Neuronal stem cell (in vitro differentiated cells): ENCODE measurements around the gene MTHFS.

Experiments used
- DNase-seq: peaks from one replicate; pipeline ENCODE4 v3.0.0-alpha.2; 2013; ENCODE audit warnings: low spot score
- H2AFZ ChIP-seq: one replicate; pipeline ENCODE4 v1.6.1; 2013; ENCODE audit warnings: mild to moderate bottlenecking, low read length, inconsistent platforms
- H2AK5ac ChIP-seq: 2 replicates; pipeline ENCODE4 v1.6.1; 2013; ENCODE audit warnings: low read depth, mild to moderate bottlenecking, inconsistent platforms, low read length, moderate library complexity, mixed read lengths
- H2BK120ac ChIP-seq: 2 replicates; pipeline ENCODE4 v1.6.1; 2013; ENCODE audit warnings: low read depth, mild to moderate bottlenecking, inconsistent platforms, low read length, moderate library complexity, mixed read lengths
- H2BK12ac ChIP-seq: one replicate; pipeline ENCODE4 v1.6.1; 2013; ENCODE audit warnings: low read length, inconsistent platforms
- H2BK15ac ChIP-seq: 2 replicates; pipeline ENCODE4 v1.6.1; 2013; ENCODE audit warnings: mild to moderate bottlenecking, low read length, inconsistent platforms, mixed read lengths
- H2BK5ac ChIP-seq: one replicate; pipeline ENCODE4 v1.6.1; 2013; ENCODE audit warnings: inconsistent platforms, mild to moderate bottlenecking, low read length, moderate library complexity
- H3K14ac ChIP-seq: one replicate; pipeline ENCODE4 v1.6.1; 2013; ENCODE audit warnings: low read length, inconsistent platforms
- H3K18ac ChIP-seq: 2 replicates; pipeline ENCODE4 v1.6.1; 2013; ENCODE audit warnings: low read length, inconsistent platforms
- H3K23ac ChIP-seq: 2 replicates; pipeline ENCODE4 v1.6.1; 2013; ENCODE audit warnings: low read depth, mild to moderate bottlenecking, mixed read lengths, low read length, inconsistent platforms; ENCODE audit not compliant: poor library complexity
- H3K27ac ChIP-seq: replicated peaks from 3 replicates; pipeline ENCODE4 v1.5.1; 2013; ENCODE audit warnings: low read length, inconsistent platforms
- H3K27me3 ChIP-seq, 3 experiments: 2 replicates each; pipeline ENCODE4 v1.6.1; 2013; ENCODE audit warnings: low read length in 3 of 3, mild to moderate bottlenecking in 2 of 3, inconsistent platforms in 1 of 3, low read depth in 1 of 3, mixed read lengths in 1 of 3, moderate library complexity in 1 of 3; ENCODE audit not compliant: control insufficient read depth in 3 of 3, insufficient read depth in 3 of 3
- H3K36me3 ChIP-seq, 2 donors: replicated peaks in 1 of 2; 2 replicates each; pipeline ENCODE4 v1.6.1; 2013; ENCODE audit warnings: low read length in 2 of 2; ENCODE audit not compliant: control insufficient read depth in 2 of 2, insufficient read depth in 2 of 2
- H3K4ac ChIP-seq: 2 replicates; pipeline ENCODE4 v1.6.1; 2013; ENCODE audit warnings: inconsistent platforms, mild to moderate bottlenecking, low read length, moderate library complexity
- H3K4me1 ChIP-seq, 2 donors: 1 replicate in 1 of 2; 2 replicates in 1 of 2; pipeline ENCODE4 v1.6.1; 2013; ENCODE audit warnings: low read length in 2 of 2, low read depth in 1 of 2; ENCODE audit not compliant: control insufficient read depth in 2 of 2, insufficient read depth in 1 of 2
- H3K4me2 ChIP-seq: one replicate; pipeline ENCODE4 v1.6.1; 2013; ENCODE audit warnings: mild to moderate bottlenecking, low read length, inconsistent platforms; ENCODE audit not compliant: insufficient read depth, poor library complexity, severe bottlenecking
- H3K4me3 ChIP-seq, 2 donors: 2 replicates each; pipeline ENCODE4 v1.5.1; 2013; ENCODE audit warnings: low read length in 2 of 2, mild to moderate bottlenecking in 2 of 2, inconsistent platforms in 1 of 2, moderate library complexity in 1 of 2
- H3K79me1 ChIP-seq: one replicate; pipeline ENCODE4 v1.6.1; 2013; ENCODE audit warnings: low read depth, mild to moderate bottlenecking, inconsistent platforms, low read length, moderate library complexity
- H3K9ac ChIP-seq: one replicate; pipeline ENCODE4 v1.6.1; 2013; ENCODE audit warnings: mild to moderate bottlenecking, low read depth, low read length, inconsistent platforms; ENCODE audit not compliant: poor library complexity
- H3K9me3 ChIP-seq, 2 donors: replicated peaks in 1 of 2; 2 replicates each; pipeline versions ENCODE3 to v1.6.1; 2013; ENCODE audit warnings: low read length in 2 of 2, mild to moderate bottlenecking in 2 of 2, inconsistent platforms in 1 of 2, low read depth in 1 of 2, mixed read lengths in 1 of 2, moderate library complexity in 1 of 2; ENCODE audit not compliant: control insufficient read depth in 2 of 2, insufficient read depth in 1 of 2
- H4K8ac ChIP-seq: one replicate; pipeline ENCODE4 v1.6.1; 2013; ENCODE audit warnings: low read depth, mild to moderate bottlenecking, inconsistent platforms, low read length, moderate library complexity
- H4K91ac ChIP-seq: one replicate; pipeline ENCODE4 v1.6.1; 2013; ENCODE audit warnings: low read length, low read depth, mild to moderate bottlenecking, inconsistent platforms; ENCODE audit not compliant: poor library complexity
- WGBS, 2 donors: extraction: QIAGEN DNeasy Blood & Tissue Kit; methylation state at CpG; one replicate each; pipeline ENCODE4 v1.1.7; 2013; ENCODE audit warnings: missing lambda C conversion rate in 2 of 2, mixed read lengths in 1 of 2; ENCODE audit not compliant: insufficient read length in 2 of 2, insufficient replicate concordance in 1 of 2; ENCODE audit errors: extremely low coverage in 2 of 2; 5-methylcytosine and 5-hydroxymethylcytosine counted together

MTHFS gene

GRCh38 chr15:79897380-79897678 lies 515 bp upstream of the MTHFS start:
- Histone ChIP-seq H3K79me1 (no peaks in the 10 kb centered on the region), H3K4ac (no peak overlapping the region), H3K4me1 (peaks cover 0 to 4% of the 10 kb centered on the region in 2 donors), H3K4me2 (peak overlapping the region; percentile 78), H2BK15ac (no peak overlapping the region), H3K18ac (no peak overlapping the region), H3K9me3 (no peaks in the 10 kb centered on the region), H2AFZ (no peak overlapping the region), H3K27ac (no peak overlapping the region), H3K4me3 (peak overlapping the region; percentile 44 to 94), H3K36me3 (peaks cover 0 to 10% of the 10 kb centered on the region in 2 donors), H3K27me3 (no peaks in the 10 kb centered on the region), H2AK5ac (no peak overlapping the region), H3K9ac (peak overlapping the region; percentile 99), H3K23ac (no peak overlapping the region), H2BK5ac (peak overlapping the region; percentile 98), H4K91ac (no peak overlapping the region), H3K14ac (no peak overlapping the region), H4K8ac (peak overlapping the region; percentile 33), H2BK120ac (no peak overlapping the region), H2BK12ac (no peak overlapping the region)
- no CpG with 5 or more reads among the region's 8 CpGs for WGBS, 2 donors
- no peak for DNase-seq

GRCh38 chr15:79896131-79896633 lies 632 bp downstream of the MTHFS start:
- WGBS, 2 donors, result no CpG with 5 or more reads among the region's 10 CpGs
- no peaks in the 10 kb centered on the region for H3K79me1 ChIP-seq
- H3K9ac ChIP-seq, result peak overlapping the region; percentile 81
- H2BK5ac ChIP-seq, result peak overlapping the region; percentile 98
- H3K4me1 ChIP-seq, result peaks cover 0 to 4% of the 10 kb centered on the region in 2 donors
- no peak overlapping the region for H2AFZ ChIP-seq
- no peak overlapping the region for H3K27ac ChIP-seq
- H3K27me3 ChIP-seq, result no peaks in the 10 kb centered on the region
- peaks cover 0 to 10% of the 10 kb centered on the region in 2 donors for H3K36me3 ChIP-seq
- no peak overlapping the region for H2BK120ac ChIP-seq
- no peak overlapping the region for H2BK12ac ChIP-seq
- H3K23ac ChIP-seq, result peak overlapping the region; percentile 100
- H3K4me2 ChIP-seq, result peak overlapping the region; percentile 78
- H2AK5ac ChIP-seq, result no peak overlapping the region
- H3K18ac ChIP-seq, result peak overlapping the region; percentile 84
- H3K14ac ChIP-seq, result no peak overlapping the region
- no peaks in the 10 kb centered on the region for H3K9me3 ChIP-seq
- H4K8ac ChIP-seq, result no peak overlapping the region
- peak overlapping the region; percentile 44 to 94 for H3K4me3 ChIP-seq
- H4K91ac ChIP-seq, result no peak overlapping the region
- DNase-seq, result no peak
- H3K4ac ChIP-seq, result no peak overlapping the region
- H2BK15ac ChIP-seq, result no peak overlapping the region

GRCh38 chr15:79887054-79887930 lies 9.5 kb downstream of the MTHFS start:
- no peak overlapping the region for H3K4me2 ChIP-seq
- no CpG with 5 or more reads among the region's 10 CpGs for WGBS, 2 donors
- H3K27ac ChIP-seq, result no peak overlapping the region
- no peak overlapping the region for H2BK5ac ChIP-seq
- no peak overlapping the region for H3K18ac ChIP-seq
- H3K36me3 ChIP-seq, result peaks cover 0 to 2% of the 10 kb centered on the region in 2 donors
- no peak overlapping the region for H4K91ac ChIP-seq
- no peak overlapping the region for H2BK12ac ChIP-seq
- no peak overlapping the region for H3K4ac ChIP-seq
- no peaks in the 10 kb centered on the region for H3K4me1 ChIP-seq
- no peak overlapping the region for H2BK120ac ChIP-seq
- no peak overlapping the region for H3K23ac ChIP-seq
- H3K79me1 ChIP-seq, result no peaks in the 10 kb centered on the region
- H3K14ac ChIP-seq, result no peak overlapping the region
- no peak overlapping the region for H2BK15ac ChIP-seq
- no peak overlapping the region for H2AFZ ChIP-seq
- H2AK5ac ChIP-seq, result no peak overlapping the region
- H3K9me3 ChIP-seq, result no peaks in the 10 kb centered on the region
- H3K4me3 ChIP-seq, result no peak overlapping the region
- no peak for DNase-seq
- no peak overlapping the region for H3K9ac ChIP-seq
- H4K8ac ChIP-seq, result no peak overlapping the region
- H3K27me3 ChIP-seq, result no peaks in the 10 kb centered on the region

GRCh38 chr15:79886124-79886523 lies 10.7 kb downstream of the MTHFS start:
- no peak overlapping the region for H3K4me3 ChIP-seq
- H2BK5ac ChIP-seq, result no peak overlapping the region
- no peak overlapping the region for H3K18ac ChIP-seq
- H3K9me3 ChIP-seq, result no peaks in the 10 kb centered on the region
- H3K36me3 ChIP-seq, result peaks cover 0 to 2% of the 10 kb centered on the region in 2 donors
- H2BK15ac ChIP-seq, result no peak overlapping the region
- H3K4ac ChIP-seq, result no peak overlapping the region
- H2BK120ac ChIP-seq, result no peak overlapping the region
- no peak overlapping the region for H3K14ac ChIP-seq
- no peak overlapping the region for H2AFZ ChIP-seq
- H4K91ac ChIP-seq, result no peak overlapping the region
- H3K27ac ChIP-seq, result no peak overlapping the region
- DNase-seq, result no peak
- H3K9ac ChIP-seq, result no peak overlapping the region
- peaks cover 0 to 5% of the 10 kb centered on the region in 2 donors for H3K4me1 ChIP-seq
- no peaks in the 10 kb centered on the region for H3K79me1 ChIP-seq
- no peak overlapping the region for H3K23ac ChIP-seq
- H3K27me3 ChIP-seq, result no peaks in the 10 kb centered on the region
- WGBS, 2 donors, result no CpG with 5 or more reads among the region's 3 CpGs
- no peak overlapping the region for H3K4me2 ChIP-seq
- H2BK12ac ChIP-seq, result no peak overlapping the region
- no peak overlapping the region for H2AK5ac ChIP-seq
- H4K8ac ChIP-seq, result no peak overlapping the region
